ENCODE measurements around the gene SCFD2. TPM values are rescaled to one million over a fixed set of nuclear protein-coding genes. Genes with fewer than 3 reads are reported as not detected.
"Not testable (repeated sequence)": the region's sequence is repeated elsewhere in the genome, so short reads cannot be mapped to it uniquely, and the experiment has no call there.

Gene SCFD2
- total RNA-seq, 1 experiment from 2014 or later: 8.1 TPM

- no peaks in the 10 kb centered on the region for H3K9me3 ChIP-seq (ENCODE audit: insufficient read depth, low read depth)
- no peaks in the 10 kb centered on the region for H4K20me1 ChIP-seq (ENCODE audit: insufficient read depth)
- no peaks in the 10 kb centered on the region for H3K79me2 ChIP-seq (ENCODE audit: low read depth)
- CTCF ChIA-PET: no interaction called here
- no peak for TF ChIP-seq EZH2 (IDR thresholded peaks at IDR 0.05; ENCODE audit: low read depth)
- TF ChIP-seq, protein P1, sequence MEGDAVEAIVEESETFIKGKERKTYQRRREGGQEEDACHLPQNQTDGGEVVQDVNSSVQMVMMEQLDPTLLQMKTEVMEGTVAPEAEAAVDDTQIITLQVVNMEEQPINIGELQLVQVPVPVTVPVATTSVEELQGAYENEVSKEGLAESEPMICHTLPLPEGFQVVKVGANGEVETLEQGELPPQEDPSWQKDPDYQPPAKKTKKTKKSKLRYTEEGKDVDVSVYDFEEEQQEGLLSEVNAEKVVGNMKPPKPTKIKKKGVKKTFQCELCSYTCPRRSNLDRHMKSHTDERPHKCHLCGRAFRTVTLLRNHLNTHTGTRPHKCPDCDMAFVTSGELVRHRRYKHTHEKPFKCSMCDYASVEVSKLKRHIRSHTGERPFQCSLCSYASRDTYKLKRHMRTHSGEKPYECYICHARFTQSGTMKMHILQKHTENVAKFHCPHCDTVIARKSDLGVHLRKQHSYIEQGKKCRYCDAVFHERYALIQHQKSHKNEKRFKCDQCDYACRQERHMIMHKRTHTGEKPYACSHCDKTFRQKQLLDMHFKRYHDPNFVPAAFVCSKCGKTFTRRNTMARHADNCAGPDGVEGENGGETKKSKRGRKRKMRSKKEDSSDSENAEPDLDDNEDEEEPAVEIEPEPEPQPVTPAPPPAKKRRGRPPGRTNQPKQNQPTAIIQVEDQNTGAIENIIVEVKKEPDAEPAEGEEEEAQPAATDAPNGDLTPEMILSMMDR (conservative IDR thresholded peaks at IDR 0.05): no peak
- H3K4me2 ChIP-seq: no peak overlapping the region
- no peak for DNase-seq
- no peak overlapping the region for H2AFZ ChIP-seq
- H3K4me3 ChIP-seq: no peak overlapping the region
- H3F3A ChIP-seq (ENCODE audit: insufficient read depth, low read depth): no peaks in the 10 kb centered on the region
- no peak overlapping the region for H3K27ac ChIP-seq
- no peaks in the 10 kb centered on the region for H3K27me3 ChIP-seq (ENCODE audit: insufficient read depth, low read depth)
- intact Hi-C loops (cut with micrococcal nuclease; ENCODE audit: unreplicated experiment): no loop called here
- POLR2A ChIA-PET (ENCODE audit: unreplicated experiment): no interaction called here
- no peaks in the 10 kb centered on the region for H3K36me3 ChIP-seq (ENCODE audit: low read depth)
- no peaks in the 10 kb centered on the region for H3K9me2 ChIP-seq (ENCODE audit: insufficient read depth)
- no TSS peak for BruUV-seq (replicated peaks)
- H3K4me1 ChIP-seq (replicated peaks; ENCODE audit: insufficient read depth): no peaks in the 10 kb centered on the region
Measured at GRCh38 chr4:53183754-53184153, 182.1 kb downstream of the SCFD2 start.

GRCh38 chr4:53177751-53178150, 188.1 kb downstream of the SCFD2 start:
- H3K27me3 ChIP-seq (ENCODE audit: insufficient read depth, low read depth); intact Hi-C loops (cut with micrococcal nuclease; ENCODE audit: unreplicated experiment): not testable (repeated sequence)

DNA sequence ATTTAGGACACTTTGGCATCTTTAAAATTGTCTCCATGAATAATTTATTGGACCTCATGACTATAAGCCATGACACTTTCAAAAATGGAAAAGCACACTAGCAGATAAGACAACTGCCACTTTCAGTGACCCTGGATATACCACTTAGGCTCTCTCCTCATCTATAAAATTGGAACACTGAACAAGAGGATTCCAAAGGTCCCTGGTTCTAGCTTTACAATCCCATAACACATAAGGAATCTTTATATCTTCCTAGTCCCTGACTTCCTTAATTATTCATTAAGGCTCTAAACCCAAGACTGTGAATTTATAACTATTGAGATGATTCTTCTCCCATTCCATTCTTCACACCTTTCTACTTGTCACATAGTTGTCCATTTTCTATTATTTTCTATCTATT, 190.2 kb downstream of the SCFD2 start:
- TF ChIP-seq EZH2 (IDR thresholded peaks at IDR 0.05; ENCODE audit: low read depth): no peak
- TF ChIP-seq, protein P1 (conservative IDR thresholded peaks at IDR 0.05): no peak
- Histone ChIP-seq H3K9me2 (ENCODE audit: insufficient read depth) (no peaks in the 10 kb centered on the region), H3K4me3 (no peak overlapping the region), H3K4me2 (no peak overlapping the region), H3K4me1 (replicated peaks; ENCODE audit: insufficient read depth) (no peaks in the 10 kb centered on the region), H4K20me1 (ENCODE audit: insufficient read depth) (no peaks in the 10 kb centered on the region), H3K27me3 (ENCODE audit: insufficient read depth, low read depth) (no peaks in the 10 kb centered on the region), H3K9me3 (ENCODE audit: insufficient read depth, low read depth) (no peaks in the 10 kb centered on the region), H3K27ac (no peak overlapping the region), H3K79me2 (ENCODE audit: low read depth) (no peaks in the 10 kb centered on the region), H2AFZ (no peak overlapping the region), H3F3A (ENCODE audit: insufficient read depth, low read depth) (no peaks in the 10 kb centered on the region), H3K36me3 (ENCODE audit: low read depth) (no peaks in the 10 kb centered on the region)
- POLR2A ChIA-PET (ENCODE audit: unreplicated experiment): no interaction called here
- no TSS peak for BruUV-seq (replicated peaks)
- CTCF ChIA-PET: no interaction called here
- intact Hi-C loops (cut with micrococcal nuclease; ENCODE audit: unreplicated experiment): no loop called here
- no peak for DNase-seq

More at GRCh38 chr4:53177751-53178150, 188.1 kb downstream of the SCFD2 start:
- H3K9me3 ChIP-seq (ENCODE audit: insufficient read depth, low read depth); H3K4me3 ChIP-seq; H3K79me2 ChIP-seq (ENCODE audit: low read depth); H3K4me1 ChIP-seq (replicated peaks; ENCODE audit: insufficient read depth); H3K9me2 ChIP-seq (ENCODE audit: insufficient read depth); H4K20me1 ChIP-seq (ENCODE audit: insufficient read depth); POLR2A ChIA-PET (ENCODE audit: unreplicated experiment); BruUV-seq (replicated peaks); H3K27ac ChIP-seq; H3K4me2 ChIP-seq; CTCF ChIA-PET; H3F3A ChIP-seq (ENCODE audit: insufficient read depth, low read depth); DNase-seq; H3K36me3 ChIP-seq (ENCODE audit: low read depth); H2AFZ ChIP-seq: not testable (repeated sequence)

DNA sequence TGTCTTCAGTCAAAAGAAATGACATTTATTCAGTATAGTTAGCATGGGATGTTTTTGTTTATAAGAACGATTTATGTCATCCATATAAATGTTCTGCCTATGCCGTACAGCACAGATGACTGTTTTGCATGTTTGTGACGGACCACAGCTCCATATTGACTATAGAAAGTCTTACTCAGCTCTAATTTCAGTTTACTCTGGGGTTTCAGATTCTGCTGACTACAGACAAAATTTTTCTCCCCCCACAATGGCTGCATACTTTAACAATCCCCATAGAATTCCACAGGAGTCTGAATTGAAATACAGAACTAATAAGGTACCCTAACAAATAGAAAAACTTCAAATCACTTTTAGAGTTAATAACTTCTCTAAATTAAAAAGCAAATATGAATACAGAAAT, 191.0 kb downstream of the SCFD2 start:
- no peak for DNase-seq
- Histone ChIP-seq H3K4me3 (no peak overlapping the region), H3K79me2 (ENCODE audit: low read depth) (no peaks in the 10 kb centered on the region), H3K27me3 (ENCODE audit: insufficient read depth, low read depth) (no peaks in the 10 kb centered on the region), H3K4me2 (no peak overlapping the region), H3K27ac (no peak overlapping the region), H3K4me1 (replicated peaks; ENCODE audit: insufficient read depth) (no peaks in the 10 kb centered on the region), H2AFZ (no peak overlapping the region), H3K36me3 (ENCODE audit: low read depth) (no peaks in the 10 kb centered on the region), H3F3A (ENCODE audit: insufficient read depth, low read depth) (no peaks in the 10 kb centered on the region), H4K20me1 (ENCODE audit: insufficient read depth) (no peaks in the 10 kb centered on the region), H3K9me3 (ENCODE audit: insufficient read depth, low read depth) (no peaks in the 10 kb centered on the region; the same call in 1 of the 2 replicates), H3K9me2 (ENCODE audit: insufficient read depth) (no peaks in the 10 kb centered on the region)
- no TSS peak for BruUV-seq (replicated peaks)
- ChIA-PET POLR2A (ENCODE audit: unreplicated experiment) (no interaction called here), CTCF (no interaction called here)
- TF ChIP-seq, protein P1 (conservative IDR thresholded peaks at IDR 0.05): no peak
- no peak for TF ChIP-seq EZH2 (IDR thresholded peaks at IDR 0.05; ENCODE audit: low read depth)
- intact Hi-C loops (cut with micrococcal nuclease; ENCODE audit: unreplicated experiment): no loop called here

Data from PC-9 (cell line).